HUES48 (cell line): ENCODE data around the gene NCEH1.

Experiments
- H3K27ac ChIP-seq: one replicate; pipeline ENCODE4 v1.7.0; 2013; ENCODE audit warnings: low read depth, low read length, inconsistent platforms
- H3K27me3 ChIP-seq: 2 replicates; pipeline ENCODE4 v1.6.1; 2013; ENCODE audit warnings: mild to moderate bottlenecking, low read length; ENCODE audit not compliant: control insufficient read depth, insufficient read depth
- H3K36me3 ChIP-seq: 2 replicates; pipeline ENCODE4 v1.6.1; 2013; ENCODE audit warnings: low read length; ENCODE audit not compliant: control insufficient read depth, insufficient read depth
- H3K4me1 ChIP-seq: 2 replicates; pipeline ENCODE4 v1.6.1; 2013; ENCODE audit warnings: mild to moderate bottlenecking, low read length; ENCODE audit not compliant: control insufficient read depth, insufficient read depth
- H3K4me3 ChIP-seq: 2 replicates; pipeline ENCODE4 v1.5.1; 2013; ENCODE audit warnings: mild to moderate bottlenecking, low read depth, low read length
- H3K9ac ChIP-seq: 2 replicates; pipeline ENCODE4 v1.6.1; 2013; ENCODE audit warnings: mild to moderate bottlenecking, low read depth, low read length, moderate library complexity
- H3K9me3 ChIP-seq: 2 replicates; pipeline ENCODE4 v1.6.1; 2013; ENCODE audit warnings: low read length; ENCODE audit not compliant: control insufficient read depth, insufficient read depth

NCEH1 gene

DNA sequence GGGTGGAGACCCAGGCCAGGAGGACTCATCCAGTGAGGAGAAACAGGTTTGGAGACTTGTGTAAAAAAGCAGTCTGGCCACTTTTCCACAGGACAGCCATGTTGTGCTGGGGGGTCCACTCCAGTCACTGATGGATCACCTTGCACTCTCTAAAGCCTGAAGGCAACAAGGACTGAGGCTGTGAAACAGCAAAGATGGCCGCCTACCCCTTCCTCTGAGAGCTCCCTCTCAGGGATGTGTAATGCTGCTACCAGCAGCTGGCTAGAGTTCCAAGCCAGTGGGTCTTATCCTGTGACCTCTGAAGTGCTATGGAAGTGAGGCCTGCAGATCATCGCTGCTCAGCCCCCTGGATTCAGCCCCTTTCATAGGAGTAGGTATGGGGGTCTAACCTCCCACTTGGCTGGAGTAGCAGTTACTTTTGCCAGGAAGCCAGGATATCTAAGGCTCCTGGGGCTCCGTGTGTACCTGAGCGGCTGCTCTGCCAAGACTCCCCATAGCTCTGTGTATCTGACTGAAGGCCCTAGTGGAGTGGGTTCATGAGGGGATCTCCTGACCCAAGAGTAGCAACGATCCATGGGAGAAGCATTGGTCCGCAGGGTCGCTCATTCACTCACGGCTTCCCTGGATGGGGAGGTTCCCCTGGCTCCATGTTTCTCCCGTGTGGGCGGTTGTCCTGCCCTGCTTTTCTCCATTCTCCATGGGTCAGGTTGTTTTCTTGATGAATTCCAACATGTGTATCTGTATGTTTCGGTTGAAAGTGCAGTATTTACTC is 117.8 kb downstream of the NCEH1 start:
- Histone ChIP-seq H3K27ac (no peak overlapping the region), H3K9me3 (no peaks in the 10 kb centered on the region), H3K36me3 (no peaks in the 10 kb centered on the region), H3K9ac (no peak overlapping the region), H3K4me1 (no peaks in the 10 kb centered on the region), H3K4me3 (no peak overlapping the region), H3K27me3 (no peaks in the 10 kb centered on the region)

- H3K27me3 ChIP-seq: no peaks in the 10 kb centered on the region
- no peaks in the 10 kb centered on the region for H3K4me1 ChIP-seq
- no peak overlapping the region for H3K27ac ChIP-seq
- no peaks in the 10 kb centered on the region for H3K36me3 ChIP-seq
- H3K4me3 ChIP-seq: no peak overlapping the region
- no peaks in the 10 kb centered on the region for H3K9me3 ChIP-seq
- no peak overlapping the region for H3K9ac ChIP-seq
These were observed 118.7 kb downstream of the NCEH1 start for GRCh38 chr3:172591876-172592771.

GRCh38 chr3:172591125-172591605 is 119.7 kb downstream of the NCEH1 start:
- Histone ChIP-seq H3K36me3 (no peaks in the 10 kb centered on the region), H3K4me3 (no peak overlapping the region), H3K27me3 (no peaks in the 10 kb centered on the region), H3K27ac (no peak overlapping the region), H3K4me1 (no peaks in the 10 kb centered on the region), H3K9ac (no peak overlapping the region), H3K9me3 (no peaks in the 10 kb centered on the region)

DNA sequence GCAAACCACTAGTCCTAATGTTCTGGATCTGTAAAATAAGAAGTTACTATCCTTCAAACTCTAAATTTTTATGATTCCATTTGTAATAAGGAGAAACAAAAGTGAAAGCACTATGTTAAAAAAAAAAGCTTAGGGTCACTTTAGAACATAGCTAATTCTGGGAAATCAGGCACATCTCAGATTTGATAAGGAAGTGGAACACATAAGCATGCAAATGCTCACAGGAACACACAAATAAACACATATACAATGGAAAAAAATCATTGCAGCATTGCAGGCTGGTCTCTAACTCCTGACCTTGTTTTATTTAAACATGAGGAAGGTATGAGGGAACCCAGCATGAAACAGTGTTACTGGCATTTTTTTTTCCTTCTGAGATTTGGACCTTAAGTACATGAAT is 124.4 kb downstream of the NCEH1 start:
- Histone ChIP-seq H3K27me3 (no peaks in the 10 kb centered on the region), H3K9me3 (no peaks in the 10 kb centered on the region), H3K4me3 (no peak overlapping the region), H3K9ac (no peak overlapping the region), H3K36me3 (no peaks in the 10 kb centered on the region), H3K27ac (no peak overlapping the region), H3K4me1 (no peaks in the 10 kb centered on the region)

DNA sequence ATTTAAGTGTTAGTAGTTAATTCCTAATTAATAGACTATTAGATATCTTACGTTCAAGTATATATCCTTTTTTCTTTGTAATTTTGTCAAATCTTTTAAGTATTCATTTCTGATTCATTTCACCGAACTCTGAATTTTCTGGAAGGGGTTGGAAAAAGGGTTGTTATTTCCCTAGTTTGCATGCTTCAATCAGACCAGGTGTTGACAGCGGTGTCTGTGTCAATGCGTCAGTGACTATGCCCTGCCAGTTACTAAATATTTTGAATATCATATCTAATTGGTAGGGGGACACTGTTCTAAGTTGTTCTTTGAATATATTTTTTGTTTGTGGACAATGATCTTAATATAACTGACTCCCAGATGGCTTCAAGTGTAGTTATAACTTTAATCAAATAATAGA is 124.9 kb downstream of the NCEH1 start:
- no peak overlapping the region for H3K4me3 ChIP-seq
- no peaks in the 10 kb centered on the region for H3K4me1 ChIP-seq
- no peak overlapping the region for H3K9ac ChIP-seq

GRCh38 chr3:172582712-172583111 is 128.2 kb downstream of the NCEH1 start:
- H3K27me3 ChIP-seq: no peaks in the 10 kb centered on the region
- no peak overlapping the region for H3K27ac ChIP-seq
- H3K9ac ChIP-seq: no peak overlapping the region

More for the DNA sequence above, 124.9 kb downstream of the NCEH1 start:
- no peaks in the 10 kb centered on the region for H3K9me3 ChIP-seq
- no peaks in the 10 kb centered on the region for H3K36me3 ChIP-seq
- no peaks in the 10 kb centered on the region for H3K27me3 ChIP-seq
- no peak overlapping the region for H3K27ac ChIP-seq

GRCh38 chr3:172581757-172582166 is 129.1 kb downstream of the NCEH1 start:
- no peaks in the 10 kb centered on the region for H3K36me3 ChIP-seq
- H3K27me3 ChIP-seq: no peaks in the 10 kb centered on the region
- no peak overlapping the region for H3K9ac ChIP-seq
- no peak overlapping the region for H3K4me3 ChIP-seq
- H3K9me3 ChIP-seq: no peaks in the 10 kb centered on the region
- no peak overlapping the region for H3K27ac ChIP-seq
- no peaks in the 10 kb centered on the region for H3K4me1 ChIP-seq

More at GRCh38 chr3:172582712-172583111, 128.2 kb downstream of the NCEH1 start:
- H3K4me3 ChIP-seq: no peak overlapping the region
- no peaks in the 10 kb centered on the region for H3K4me1 ChIP-seq
- H3K9me3 ChIP-seq: no peaks in the 10 kb centered on the region
- no peaks in the 10 kb centered on the region for H3K36me3 ChIP-seq

GRCh38 chr3:172580680-172581401 is 130.0 kb downstream of the NCEH1 start:
- Histone ChIP-seq H3K27ac (no peak overlapping the region), H3K27me3 (no peaks in the 10 kb centered on the region), H3K9me3 (no peaks in the 10 kb centered on the region), H3K36me3 (no peaks in the 10 kb centered on the region), H3K4me3 (no peak overlapping the region), H3K9ac (no peak overlapping the region), H3K4me1 (no peaks in the 10 kb centered on the region)
